A673 (cell line): ENCODE data around the gene CHRNB1.

Experiments
- CTCF ChIP-seq: fragments of 300-800, 200-600 bp; sonication (generic); conservative IDR thresholded peaks from 2 replicates; pipeline ENCODE4 v1.5.1; 2017; ENCODE audit warnings: low read depth, mild to moderate bottlenecking, antibody characterized with exemption, low read length, moderate library complexity, mixed read lengths
- EZH2 ChIP-seq: fragments of 200-600 bp; sonication (generic); IDR thresholded peaks from 2 replicates; pipeline ENCODE4 v1.6.1; 2017; ENCODE audit warnings: borderline replicate concordance, low read depth, mild to moderate bottlenecking, mixed read lengths, antibody characterized with exemption, low read length; ENCODE audit not compliant: poor library complexity, severe bottlenecking

DNA sequence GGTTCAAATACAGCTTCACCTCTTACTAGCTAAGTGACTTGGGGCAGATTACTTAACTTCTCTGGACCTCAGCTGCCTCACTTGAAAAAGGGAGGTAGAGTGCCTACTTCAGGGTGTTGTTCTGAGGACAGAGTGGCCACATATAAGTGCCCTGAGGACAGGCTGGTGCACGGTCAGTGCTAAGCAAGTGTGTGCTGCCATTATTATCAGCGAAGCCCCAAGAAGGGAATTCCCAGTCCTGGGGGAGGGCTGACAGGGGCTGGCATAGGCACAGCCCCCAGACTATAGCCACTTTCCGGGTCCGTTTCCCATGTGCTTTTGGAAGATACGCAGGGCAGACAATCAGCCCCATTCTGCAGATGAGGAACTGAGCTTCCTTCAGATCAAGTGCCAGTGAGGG, 32.1 kb downstream of the CHRNB1 start:
- TF ChIP-seq CTCF (no peak), EZH2 (no peak)
